HTERT RPE-1 (cell line): ENCODE data around the gene GPR25.

Experiments
- in situ Hi-C: fragments of 300-500 bp; cut with MboI; formaldehyde crosslinking; loops from 4 replicates; pipeline ENCODE4 v1.14.3; 2020; ENCODE audit warnings: low sequenced_read_pairs

Gene GPR25, protein sequence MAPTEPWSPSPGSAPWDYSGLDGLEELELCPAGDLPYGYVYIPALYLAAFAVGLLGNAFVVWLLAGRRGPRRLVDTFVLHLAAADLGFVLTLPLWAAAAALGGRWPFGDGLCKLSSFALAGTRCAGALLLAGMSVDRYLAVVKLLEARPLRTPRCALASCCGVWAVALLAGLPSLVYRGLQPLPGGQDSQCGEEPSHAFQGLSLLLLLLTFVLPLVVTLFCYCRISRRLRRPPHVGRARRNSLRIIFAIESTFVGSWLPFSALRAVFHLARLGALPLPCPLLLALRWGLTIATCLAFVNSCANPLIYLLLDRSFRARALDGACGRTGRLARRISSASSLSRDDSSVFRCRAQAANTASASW

GRCh38 chr1:200872446-200873115 is at the start of gene GPR25:
Gene GPR25 (plus strand): TSS chr1:200872981. CDS start chr1:200873038, 57 bp downstream.
- in situ Hi-C loops: no loop called here

DNA sequence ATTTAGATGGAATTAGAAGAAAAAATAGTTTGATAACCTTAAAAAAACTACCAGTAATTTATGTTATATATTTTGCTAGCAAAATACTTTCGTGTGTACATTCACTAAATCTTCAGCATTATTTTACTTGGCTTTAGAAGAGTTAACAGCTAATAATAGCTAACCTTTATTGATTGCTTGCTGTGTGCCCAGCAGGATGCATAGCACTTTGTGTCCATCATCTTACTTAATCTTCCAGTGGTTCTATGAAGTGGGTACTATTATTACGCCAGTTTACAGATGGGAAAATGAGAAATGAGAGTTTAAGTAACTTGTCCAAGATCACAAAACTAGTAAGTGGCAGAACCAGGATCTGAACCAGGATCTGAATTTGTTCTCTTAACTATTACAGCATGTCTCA is 41.7 kb upstream of the GPR25 start:
- in situ Hi-C loops: no loop called here

GRCh38 chr1:200834383-200834782 is 38.4 kb upstream of the GPR25 start:
- in situ Hi-C loops: no loop called here

- in situ Hi-C loops: no loop called here
Observed at GRCh38 chr1:200836213-200836612, 36.6 kb upstream of the GPR25 start.

- in situ Hi-C loops: no loop called here
Observed at GRCh38 chr1:200837931-200838571, 34.7 kb upstream of the GPR25 start.

DNA sequence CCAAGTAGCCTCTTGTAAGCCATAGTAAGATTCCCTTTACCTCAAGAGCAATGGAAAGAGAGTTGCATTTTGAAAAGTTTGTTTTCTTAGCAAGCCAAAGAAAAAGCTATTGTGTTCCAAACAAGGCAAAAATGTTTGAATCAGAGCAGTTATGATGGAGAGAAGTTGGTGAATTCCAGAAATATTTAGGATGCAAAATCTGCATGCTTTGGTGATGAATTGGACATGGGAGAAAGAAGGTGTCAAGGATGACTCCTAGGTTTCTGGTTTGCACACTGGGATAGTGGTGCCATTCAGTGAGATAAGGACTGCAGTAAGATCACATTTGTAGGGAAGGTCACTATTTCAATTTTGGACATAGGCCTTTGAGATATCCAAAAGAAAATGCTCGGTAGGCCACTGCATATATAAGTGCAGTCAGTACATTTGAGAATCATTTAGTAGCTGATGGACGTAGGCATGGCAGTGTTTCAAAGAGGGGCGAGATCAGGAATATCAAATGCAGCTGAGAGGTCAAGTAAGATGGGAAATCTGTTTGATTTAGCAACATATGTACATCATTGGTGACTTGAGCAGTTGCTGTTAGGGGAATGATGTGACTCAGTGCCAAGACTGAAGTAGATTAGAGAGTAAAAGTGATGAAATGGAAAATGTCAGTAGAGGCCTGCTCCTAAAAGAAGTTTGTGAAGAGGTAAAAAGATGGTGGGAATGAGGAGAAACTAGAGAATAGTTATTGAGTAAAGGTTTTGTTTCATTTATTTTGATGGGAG is 33.9 kb upstream of the GPR25 start:
- in situ Hi-C loops: no loop called here

DNA sequence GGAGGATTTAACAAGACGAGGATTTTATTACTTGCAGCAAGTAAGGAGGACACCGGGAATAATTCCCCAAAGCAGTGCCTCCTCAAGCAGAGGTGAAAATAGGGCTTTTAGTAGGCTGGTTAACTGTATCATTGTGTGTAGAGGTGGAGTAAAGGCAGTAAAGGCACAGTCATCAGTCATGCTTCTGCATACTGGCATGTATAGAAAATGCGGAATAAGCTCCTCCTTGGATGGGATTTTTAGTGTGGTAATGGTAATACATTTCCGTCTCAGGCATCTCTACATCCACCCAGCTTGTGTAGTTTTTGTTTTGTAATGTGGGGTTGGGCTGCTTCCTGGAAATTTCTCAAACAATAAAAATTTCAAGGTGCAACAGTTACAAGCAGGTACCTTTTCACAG is 27.4 kb upstream of the GPR25 start:
- in situ Hi-C loops: no loop called here

GRCh38 chr1:200846398-200846797 is 26.4 kb upstream of the GPR25 start:
- in situ Hi-C loops: no loop called here

- in situ Hi-C loops: no loop called here
Observed at GRCh38 chr1:200849430-200849829, 23.4 kb upstream of the GPR25 start.

DNA sequence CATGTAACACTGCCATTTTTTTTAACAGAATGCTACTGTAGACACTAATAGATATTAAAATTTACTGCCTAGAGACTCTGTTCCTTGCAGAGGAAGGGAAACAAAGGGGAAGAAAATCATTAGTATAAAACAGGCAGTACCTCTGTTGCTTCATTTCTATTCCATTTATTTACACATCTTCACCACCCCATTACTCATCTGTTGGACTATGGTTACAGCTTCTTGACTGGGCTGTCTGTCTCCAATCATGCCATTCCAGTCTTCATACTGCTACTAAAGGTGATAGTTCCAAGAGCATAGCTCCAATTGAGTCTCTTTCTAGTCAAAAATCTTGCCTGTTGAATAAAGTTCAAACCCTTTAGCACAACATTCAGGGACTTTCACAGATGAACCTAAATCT is 22.2 kb upstream of the GPR25 start:
- in situ Hi-C loops: no loop called here

GRCh38 chr1:200856716-200857357 is 15.9 kb upstream of the GPR25 start:
- in situ Hi-C loops: no loop called here

DNA sequence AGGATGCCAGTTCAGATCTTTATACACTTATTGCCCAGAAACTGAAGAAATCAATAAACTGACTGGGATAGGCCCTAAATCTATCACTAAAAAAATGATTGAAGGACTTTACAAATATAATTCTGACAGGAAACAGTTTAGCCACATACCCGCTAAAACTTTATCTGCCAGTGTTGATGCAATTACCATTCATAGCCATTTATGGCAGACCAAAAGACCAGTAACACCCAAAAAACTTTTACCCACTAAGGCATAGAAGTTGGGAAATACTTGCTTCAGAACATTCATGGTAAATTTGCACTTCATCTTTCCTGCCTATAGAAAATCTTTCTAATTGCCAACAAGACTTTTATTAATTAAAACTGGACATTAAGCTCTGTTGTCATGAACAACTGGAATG is 15.0 kb upstream of the GPR25 start:
- in situ Hi-C loops: no loop called here

DNA sequence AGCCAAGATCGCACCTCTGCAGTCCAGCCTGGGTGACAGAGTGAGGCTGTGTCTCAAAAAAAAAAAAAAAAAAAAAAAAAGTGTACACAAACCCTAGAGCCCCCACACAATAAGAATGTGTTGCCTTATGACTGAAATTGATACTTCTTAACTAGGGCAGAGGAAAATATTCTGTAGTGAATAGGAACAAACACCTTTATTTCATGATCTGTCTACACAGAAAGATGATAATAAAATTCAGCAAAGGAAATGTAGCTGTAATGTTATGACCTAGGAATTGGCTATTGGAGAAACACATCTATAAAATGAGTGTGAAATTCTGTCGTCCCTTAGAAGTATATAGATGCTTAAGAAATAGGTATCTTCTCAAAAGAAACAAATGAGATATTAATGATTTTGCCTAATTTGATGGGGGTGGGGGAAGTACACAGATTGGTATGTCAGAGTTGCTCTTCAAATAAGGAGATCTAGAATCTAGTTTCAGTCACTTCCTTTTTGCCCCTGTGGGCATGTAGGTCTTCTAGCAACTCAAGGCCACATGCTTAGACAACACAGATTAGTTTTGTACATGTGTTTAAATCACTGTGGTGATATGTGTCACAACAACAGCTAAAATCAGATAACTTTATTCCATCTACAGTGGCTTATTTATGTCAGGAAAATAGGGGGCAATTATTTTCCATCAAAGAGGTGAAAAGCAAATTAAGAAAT is 10.7 kb upstream of the GPR25 start:
- in situ Hi-C loops: no loop called here

GRCh38 chr1:200862713-200863415 is 9.9 kb upstream of the GPR25 start:
- in situ Hi-C loops: no loop called here

GRCh38 chr1:200866116-200866515 is 6.7 kb upstream of the GPR25 start:
- in situ Hi-C loops: no loop called here

- in situ Hi-C loops: no loop called here
Observed at GRCh38 chr1:200866521-200866920, 6.3 kb upstream of the GPR25 start.

GRCh38 chr1:200867018-200867811 is 5.6 kb upstream of the GPR25 start:
- in situ Hi-C loops: no loop called here

- in situ Hi-C loops: no loop called here
Observed at GRCh38 chr1:200869376-200869752, 3.4 kb upstream of the GPR25 start.
